Measurements from ENCODE around the gene DOLPP1. TPM values are rescaled to one million over a fixed set of nuclear protein-coding genes. Genes with fewer than 3 reads are reported as not detected.

DOLPP1 gene
- total and polyA plus RNA-seq, 2 of the 8 experiments (the other 6 are each of a cell fraction or from before 2014, with no cell fraction given) = 36.0 to 45.3 TPM

GRCh38 chr9:129072171-129072570 is 8.7 kb upstream of the DOLPP1 start:
- peak overlapping the region; percentile 17; the same call in 1 of the 2 replicates for H3K18ac ChIP-seq (ENCODE audit: extremely low read depth, low read length)
- H2BK120ac ChIP-seq (replicated peaks; ENCODE audit: low read depth, low read length) = no peak overlapping the region
- H3K79me1 ChIP-seq (ENCODE audit: low read depth, low read length) = no peaks in the 10 kb centered on the region
- H2BK20ac ChIP-seq (ENCODE audit: low read length) = no peak overlapping the region; the same call in 1 of the 2 replicates
- CTCF ChIA-PET (ENCODE audit: partially characterized antibody) = interaction anchor here (0.6 to 0.9 kb wide), 2 partner anchors 25 to 101 kb away, joined by 3 to 5 read pairs; no protein-coding TSS in a partner anchor
- H2AK5ac ChIP-seq (ENCODE audit: low read depth, low read length) = peak overlapping the region; percentile 29; the same call in 1 of the 2 replicates
- no peak for TF ChIP-seq CBX5 (IDR thresholded peaks at IDR 0.05; ENCODE audit: low read depth, low read length)
- no peak for TF ChIP-seq SP1 (IDR thresholded peaks at IDR 0.05; ENCODE audit: low read depth, low read length)
- H2BK15ac ChIP-seq (ENCODE audit: low read length) = no peak overlapping the region; the same call in 1 of the 2 replicates
- peak overlapping the region in 1 of 4 experiments; percentile 33; a peak in 2 of 8 replicates for H3K4me3 ChIP-seq (ENCODE audit: extremely low read depth in 1 of 4, insufficient read depth in 2 of 4, low read depth in 3 of 4, low read length in 4 of 4)
- peak overlapping the region in 2 of 4 experiments; percentile 10 to 50; a peak in 3 of 7 replicates for H3K9ac ChIP-seq (replicated peaks in 1 of 4; ENCODE audit: extremely low read depth in 1 of 4, low read depth in 3 of 4, low read length in 3 of 4)
- peaks cover 1 to 4% of the 10 kb centered on the region in 2 experiments for H4K20me1 ChIP-seq (replicated peaks in 1 of 2; ENCODE audit: control insufficient read depth in 1 of 2, insufficient read depth in 2 of 2, low read length in 2 of 2)
- H4K91ac ChIP-seq (replicated peaks; ENCODE audit: insufficient read length, low read length) = no peak overlapping the region
- peaks cover 0 to 16% (median 5%) of the 10 kb centered on the region in 4 experiments; a peak in 4 of 8 replicates for H3K36me3 ChIP-seq (ENCODE audit: control insufficient read depth in 2 of 4, insufficient read depth in 4 of 4, low read length in 3 of 4)
- no peaks in the 10 kb centered on the region for H3K27me3 ChIP-seq (replicated peaks in 1 of 4; ENCODE audit: control insufficient read depth in 3 of 4, extremely low read depth in 1 of 4, insufficient read depth in 3 of 4, low read length in 3 of 4)
- no peaks in the 10 kb centered on the region for H3K23me2 ChIP-seq (ENCODE audit: low read depth, low read length)
- H3K14ac ChIP-seq (ENCODE audit: insufficient read length) = no peak overlapping the region
- POLR2A ChIA-PET (ENCODE audit: partially characterized antibody) = interaction anchor here (1.0 to 2.2 kb wide), 2 partner anchors 9 to 11 kb away, joined by 3 to 12 read pairs; partner anchors contain the start of gene DOLPP1
- peaks cover 6 to 19% (median 17%) of the 10 kb centered on the region in 4 experiments for H3K4me1 ChIP-seq (replicated peaks in 1 of 4; ENCODE audit: control insufficient read depth in 3 of 4, insufficient read depth in 4 of 4, low read length in 3 of 4)
- H4K8ac ChIP-seq (ENCODE audit: extremely low read depth, insufficient read depth, low read length) = no peak overlapping the region
- WGBS, 2 experiments (ENCODE audit: extremely low coverage in 1 of 2, insufficient coverage in 1 of 2, insufficient read length in 1 of 2, insufficient replicate concordance in 2 of 2, low coverage in 1 of 2, low lambda C conversion rate in 2 of 2, missing lambda C conversion rate in 1 of 2) = 86% methylated on average over 9 of the region's 9 CpGs; no CpG with 5 or more reads in 1 of the 2 experiments
- H3K9me3 ChIP-seq (ENCODE audit: insufficient read depth in 2 of 2, low read depth in 1 of 2, low read length in 1 of 2) = no peaks in the 10 kb centered on the region
- H3K79me2 ChIP-seq (ENCODE audit: control insufficient read depth in 1 of 2, insufficient read depth in 2 of 2, low read length in 2 of 2) = no peaks in the 10 kb centered on the region
- no peak overlapping the region for H2AFZ ChIP-seq (ENCODE audit: low read length)
- H2BK12ac ChIP-seq (ENCODE audit: low read depth, low read length) = peak overlapping the region; percentile 89; the same call in 1 of the 2 replicates
- no peak overlapping the region for H3K4ac ChIP-seq (replicated peaks; ENCODE audit: insufficient read length, low read depth, low read length)
- DNase-seq (ENCODE audit: low read depth in 1 of 2, low spot score in 2 of 2) (no peak), FAIRE-seq (no peak)
- H3K4me2 ChIP-seq (ENCODE audit: insufficient read depth in 1 of 2, low read depth in 2 of 2, low read length in 2 of 2) = peak overlapping the region; percentile 63 to 81
- no peak overlapping the region for H4K5ac ChIP-seq (ENCODE audit: insufficient read length, low read depth, low read length)
- peak overlapping the region; percentile 14; the same call in 1 of the 2 replicates for H3K27ac ChIP-seq (ENCODE audit: low read depth, low read length)
- H3K23ac ChIP-seq (ENCODE audit: insufficient read length) = no peak overlapping the region
- H3K56ac ChIP-seq (replicated peaks; ENCODE audit: insufficient read length, low read depth, low read length) = no peak overlapping the region
- H2BK5ac ChIP-seq (ENCODE audit: low read depth, low read length) = peak overlapping the region; percentile 85; the same call in 1 of the 2 replicates

All from H1 (cell line).